Fibroblast of the conjunctiva (primary cell): ENCODE results near the gene UBE2H.

Source experiments
- DNase-seq: peaks from one replicate; pipeline ENCODE4 v3.0.0-alpha.2; 2010; ENCODE audit warnings: low read depth

UBE2H gene

DNA sequence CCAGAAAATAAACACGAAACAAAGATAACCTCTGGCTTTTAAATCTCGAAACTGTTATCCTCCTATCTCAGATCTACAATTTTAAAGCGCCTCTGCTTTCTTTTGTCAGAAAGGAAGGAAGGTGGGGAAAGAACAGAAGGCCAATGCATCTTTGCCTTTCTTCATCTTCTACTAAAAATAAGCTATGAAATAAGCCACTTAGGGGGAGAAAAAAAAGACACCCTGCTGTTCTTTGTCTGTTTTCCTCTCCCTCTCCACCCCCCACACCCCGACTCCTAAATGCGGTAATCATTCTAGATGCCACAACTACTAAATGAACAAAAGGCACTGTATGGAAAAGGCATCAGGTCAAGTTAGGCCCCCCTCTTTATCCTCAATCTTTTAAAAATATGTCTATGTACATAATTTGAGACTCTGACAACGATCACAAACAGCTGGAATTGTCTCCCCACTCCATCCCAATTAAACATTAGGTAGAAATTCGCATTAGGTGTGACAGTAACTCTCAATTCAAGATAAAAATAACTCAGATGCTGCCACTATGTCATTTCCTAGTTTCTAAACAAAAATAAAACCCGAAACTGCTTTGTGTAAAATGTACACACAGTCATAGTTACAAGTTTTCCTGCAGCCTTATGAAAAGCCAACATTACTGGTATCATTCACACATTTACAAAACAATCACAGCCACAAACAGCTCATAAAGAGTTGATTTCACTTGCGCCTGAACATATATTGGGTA is 2.4 kb downstream of the UBE2H start:
- no peak for DNase-seq

DNA sequence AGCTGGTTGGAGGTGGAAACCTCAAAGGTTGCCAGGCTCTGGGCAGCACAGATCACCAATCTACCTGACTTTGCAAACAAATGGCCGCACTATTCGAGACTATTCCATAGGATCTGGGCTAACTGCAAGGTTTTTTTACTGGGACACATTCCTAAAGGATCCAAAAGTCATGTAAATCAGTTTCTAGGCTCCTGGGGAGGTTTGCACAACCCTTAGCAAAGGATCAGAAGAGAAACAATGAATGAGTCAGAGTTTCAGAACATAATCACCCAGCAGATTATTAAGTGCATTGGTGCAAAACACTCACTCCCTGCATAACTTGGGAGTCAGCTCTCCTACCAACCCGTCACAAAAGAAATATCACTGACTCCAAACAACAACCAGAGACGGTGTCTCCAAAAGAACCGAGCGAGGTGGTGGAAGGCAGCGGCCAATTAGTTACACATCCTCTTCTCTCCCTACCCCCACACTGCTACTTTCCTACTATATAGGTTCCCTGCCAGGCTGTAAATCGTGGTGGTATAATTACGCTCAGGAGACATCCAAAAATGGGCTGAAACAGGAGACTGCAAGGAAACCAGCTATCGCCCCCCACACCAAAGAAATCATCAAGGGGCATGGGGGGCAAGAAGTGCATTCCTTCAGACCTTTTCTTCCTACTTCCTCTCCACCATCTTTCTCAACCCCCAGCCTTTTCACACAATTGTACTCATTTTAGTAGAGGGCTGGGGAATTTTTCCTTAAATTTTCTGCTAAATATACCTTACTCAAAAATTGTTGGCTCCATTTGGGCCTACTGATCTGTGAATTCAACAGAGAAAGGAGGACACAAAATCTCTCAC is 3.2 kb downstream of the UBE2H start:
- peak; percentile 74 for DNase-seq

DNA sequence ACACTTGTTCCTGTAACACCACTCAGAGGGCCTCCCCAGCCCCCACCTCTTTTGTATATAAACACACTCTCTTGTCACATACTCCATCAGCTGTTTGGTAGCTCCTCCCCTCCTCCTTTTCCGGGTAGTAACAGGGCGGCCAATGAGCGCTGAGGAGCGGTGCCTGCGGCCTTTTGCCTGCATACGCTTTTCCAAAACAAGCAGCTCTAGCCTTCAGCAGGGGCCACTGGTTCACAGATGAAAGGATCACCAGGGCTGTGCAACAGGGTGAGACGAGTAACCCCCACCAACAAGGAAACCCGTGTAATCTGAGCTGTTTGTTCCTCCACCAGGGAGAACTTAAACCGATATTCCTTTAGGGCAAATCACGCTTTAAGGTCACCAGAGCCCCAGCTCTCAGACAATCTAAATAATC is 3.9 kb downstream of the UBE2H start:
- peak; percentile 95 for DNase-seq

DNA sequence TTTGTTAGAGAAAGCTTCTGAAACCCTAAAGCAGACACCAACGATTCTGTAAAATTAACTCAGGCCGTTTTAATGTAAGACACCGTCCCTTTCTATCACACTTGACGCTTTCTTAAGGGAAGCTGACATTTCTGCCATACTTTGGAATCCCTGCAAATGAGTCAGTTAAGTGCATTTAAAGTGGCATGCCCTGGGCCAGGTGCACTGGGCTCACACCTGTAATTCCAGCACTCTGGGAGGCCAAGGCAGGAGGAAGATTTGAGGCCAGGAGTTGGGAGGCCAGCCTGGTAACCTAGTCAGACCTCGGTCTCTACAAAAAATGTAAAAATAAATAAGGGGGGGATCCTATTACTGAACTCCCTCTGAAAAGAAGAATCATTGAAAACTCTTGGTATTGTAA is 4.4 kb downstream of the UBE2H start:
- DNase-seq, result no peak

DNA sequence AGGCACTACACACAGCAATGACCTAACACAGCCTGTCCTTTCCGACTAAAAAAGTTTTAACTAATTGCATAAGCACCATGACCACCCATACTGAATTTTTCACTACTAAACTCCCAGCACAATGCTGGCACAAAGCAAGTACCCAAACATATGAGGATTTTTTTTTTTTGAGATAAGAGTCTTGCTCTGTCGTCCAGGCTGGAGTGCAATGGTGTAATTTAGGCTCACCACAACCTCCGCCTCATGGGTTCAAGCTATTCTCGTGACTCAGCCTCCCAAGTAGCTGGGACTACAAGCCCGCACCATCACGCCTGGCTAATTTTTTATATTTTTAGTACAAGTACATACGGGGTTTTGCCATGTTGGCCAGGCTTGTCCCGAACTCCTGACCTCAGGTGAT is 5.1 kb downstream of the UBE2H start:
- no peak for DNase-seq

DNA sequence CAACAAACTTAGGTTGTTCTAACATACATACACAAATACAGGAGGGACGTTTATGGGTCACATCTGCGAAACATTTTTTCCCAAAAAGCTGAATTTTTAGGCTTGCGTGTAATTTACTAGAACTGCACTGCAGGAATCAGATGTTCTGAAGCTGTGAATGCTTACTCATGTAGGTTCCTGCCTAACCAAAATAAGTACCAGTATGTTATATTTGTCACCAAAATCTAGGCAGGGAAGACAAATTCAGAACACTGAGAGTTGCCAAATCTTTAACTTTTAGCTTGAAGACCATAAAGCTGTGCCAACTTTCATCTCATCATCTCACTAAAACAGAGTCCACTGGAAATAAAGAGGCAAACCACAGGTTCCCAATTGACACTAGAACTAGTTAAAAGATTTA is 5.7 kb downstream of the UBE2H start:
- no peak for DNase-seq

DNA sequence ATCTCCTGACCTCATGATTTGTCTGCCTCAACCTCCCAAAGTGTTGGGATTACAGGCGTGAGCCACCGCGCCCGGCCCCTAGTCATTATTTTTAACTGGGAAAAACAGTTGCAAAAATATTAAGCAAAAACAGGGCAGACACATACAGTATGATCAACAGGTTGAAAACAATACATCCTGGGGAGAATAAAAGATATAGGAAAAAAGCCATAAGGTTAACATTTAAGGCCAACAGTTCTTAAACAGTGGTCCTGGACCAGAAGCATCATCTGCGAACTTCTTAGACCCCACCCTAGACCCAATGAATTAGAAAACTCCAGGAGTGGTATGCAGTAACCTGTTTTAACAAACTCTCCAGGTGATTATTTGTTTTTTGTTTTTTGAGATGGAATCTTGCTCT is 6.5 kb downstream of the UBE2H start:
- DNase-seq, result no peak

DNA sequence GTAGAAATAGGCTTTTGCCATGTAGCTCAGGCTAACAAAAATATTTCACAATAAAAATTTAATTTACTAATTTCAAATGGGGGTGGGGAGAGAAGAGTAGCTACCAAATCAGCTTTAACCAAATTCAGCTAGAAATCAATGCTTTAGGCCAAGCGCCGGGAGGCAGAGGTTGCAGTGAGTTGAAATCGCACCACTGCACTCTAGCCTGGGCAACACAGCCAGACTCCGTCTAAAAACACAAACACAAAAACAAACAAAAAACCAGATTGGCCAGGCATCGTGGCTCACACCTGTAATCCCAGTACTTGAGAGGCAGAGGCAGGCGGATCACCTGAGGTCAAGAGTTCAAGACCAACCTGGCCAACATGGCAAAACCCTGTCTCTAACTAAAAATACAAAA is 9.4 kb downstream of the UBE2H start:
- DNase-seq, result no peak

DNA sequence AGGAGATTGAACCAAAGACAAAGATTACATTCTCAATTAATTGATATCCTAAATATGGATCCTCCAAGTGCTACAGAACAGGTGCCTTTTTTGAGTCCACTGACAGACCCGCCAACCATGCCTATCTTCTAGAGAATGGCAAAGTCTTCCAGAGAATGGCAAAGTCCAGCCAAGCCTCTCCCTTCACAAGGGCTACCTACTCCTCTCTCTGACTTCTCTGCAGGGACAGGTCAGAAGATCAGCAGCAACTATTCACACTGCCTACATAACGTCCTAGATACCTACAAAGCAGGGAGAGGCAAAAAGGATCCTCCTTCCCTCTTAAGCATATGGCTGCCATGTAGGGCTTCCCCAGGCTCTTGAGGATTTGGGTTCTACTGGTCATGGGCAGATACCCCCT is 12.4 kb downstream of the UBE2H start:
- DNase-seq, result no peak

DNA sequence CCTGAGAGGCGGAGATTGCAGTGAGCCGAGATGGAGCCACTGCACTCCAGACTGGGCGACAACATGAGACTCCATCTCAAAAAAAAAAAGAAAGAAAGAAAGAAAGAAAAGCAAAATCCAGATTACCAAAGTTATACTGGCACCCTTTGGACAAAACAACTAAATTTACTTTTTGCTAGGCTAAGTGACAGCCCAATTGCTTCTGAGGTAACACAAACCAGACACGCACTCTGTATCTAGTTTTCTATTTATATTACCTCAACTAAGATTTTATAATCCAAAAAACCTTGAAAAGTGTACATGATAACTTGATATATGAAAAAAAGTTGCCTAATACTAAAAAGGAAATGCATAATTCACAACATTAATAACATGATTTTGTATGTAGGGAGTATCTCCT is 12.9 kb downstream of the UBE2H start:
- DNase-seq, result no peak

DNA sequence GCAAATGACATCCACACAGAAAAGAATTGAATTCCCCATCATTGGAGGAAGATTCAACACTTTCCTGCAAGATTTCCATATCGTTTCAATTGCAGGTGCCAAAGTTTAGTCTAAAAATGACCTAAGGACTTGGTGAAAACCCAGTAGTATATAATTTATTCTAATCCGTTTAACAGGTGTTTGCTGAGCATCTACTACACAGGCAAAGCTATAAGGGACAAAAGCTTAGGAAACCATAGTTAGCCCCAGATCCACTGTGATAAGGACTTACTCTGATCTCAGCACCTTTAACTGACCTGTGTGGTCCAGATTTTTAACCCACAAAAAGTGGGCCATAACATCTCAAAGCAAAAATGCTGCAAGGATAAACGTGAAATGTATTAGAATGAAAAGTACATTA is 19.1 kb downstream of the UBE2H start:
- DNase-seq, result no peak

DNA sequence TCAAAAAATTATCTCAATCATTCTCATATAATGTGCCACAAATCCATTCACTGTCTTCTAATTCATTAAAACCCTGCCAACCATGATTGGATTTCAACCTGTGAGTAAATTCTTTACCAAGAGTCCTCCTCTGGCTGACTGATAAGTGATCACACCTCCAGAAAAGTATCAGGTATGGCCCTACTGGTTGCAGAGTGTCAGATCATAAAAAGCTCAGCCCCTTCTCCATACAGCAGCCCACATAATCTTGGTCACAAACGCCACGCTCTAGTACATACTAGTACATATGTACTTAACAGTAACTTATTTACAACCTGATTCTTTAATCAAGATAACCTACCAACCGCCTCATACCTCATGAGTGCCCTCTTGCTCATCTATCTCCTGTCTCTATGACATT is 26.1 kb downstream of the UBE2H start:
- DNase-seq, result no peak

DNA sequence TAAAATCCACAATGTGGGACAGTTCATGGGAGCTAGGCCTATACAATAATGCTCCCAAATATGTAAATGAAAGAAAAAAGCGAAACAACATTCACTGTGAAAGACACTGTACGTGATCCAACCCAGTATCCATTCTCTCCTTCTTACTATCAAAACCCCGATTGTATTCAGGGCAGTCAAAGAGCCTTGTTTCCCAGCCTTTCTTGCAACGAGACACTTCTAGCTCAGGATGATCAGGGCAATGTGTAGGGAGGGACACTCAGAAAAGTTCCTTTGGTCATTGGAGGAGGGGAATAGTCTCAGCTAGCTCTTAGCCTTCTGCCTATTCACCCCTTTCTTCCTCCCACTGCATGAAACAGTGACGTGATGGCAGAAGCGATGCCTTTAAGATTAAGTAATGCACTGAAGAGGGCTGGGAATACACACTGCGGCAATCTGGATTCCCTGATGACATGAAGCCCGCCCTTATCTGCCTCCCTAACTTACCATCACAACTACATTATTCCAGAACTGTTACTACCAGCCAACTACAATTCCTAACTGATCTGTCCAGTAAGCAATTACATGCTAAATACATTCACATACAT is 27.3 kb downstream of the UBE2H start:
- DNase-seq, result peak; percentile 12

DNA sequence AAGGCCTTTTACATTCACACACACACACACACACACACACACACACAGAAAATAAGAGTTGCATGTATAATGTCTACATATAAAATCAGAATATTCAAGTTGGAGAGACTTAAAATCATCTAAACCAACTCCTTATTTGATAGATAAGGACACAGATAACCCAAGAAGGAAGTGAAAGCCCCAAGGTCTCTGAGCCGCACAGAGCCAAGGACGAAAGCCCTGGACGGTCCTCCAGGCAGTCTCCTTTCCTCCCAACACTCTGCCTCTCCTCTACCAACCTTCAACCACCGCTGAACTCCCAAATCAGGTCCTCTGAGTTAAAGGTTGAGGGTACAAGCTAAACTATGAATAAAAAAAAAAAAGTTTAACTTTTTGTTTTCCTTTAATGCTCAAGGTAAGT is 28.2 kb downstream of the UBE2H start:
- DNase-seq, result no peak

DNA sequence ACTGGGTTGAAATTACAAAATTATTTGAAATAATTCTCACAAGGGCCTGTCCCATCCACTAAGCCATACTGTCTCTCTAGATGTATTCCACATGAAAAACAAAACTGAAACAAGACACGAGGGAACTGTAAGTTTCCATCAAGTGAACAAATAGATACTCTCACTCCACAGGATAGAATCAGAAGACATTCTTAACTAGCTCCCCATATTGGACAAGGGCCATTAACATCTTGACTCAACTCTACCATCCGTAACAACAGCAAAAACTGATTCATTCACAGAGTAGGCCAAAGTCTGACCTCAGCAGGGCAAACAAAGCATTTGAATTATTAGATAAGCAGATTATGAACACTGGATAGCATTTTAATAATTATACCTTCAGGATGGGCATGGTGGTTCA is 29.1 kb downstream of the UBE2H start:
- DNase-seq, result peak; percentile 55

DNA sequence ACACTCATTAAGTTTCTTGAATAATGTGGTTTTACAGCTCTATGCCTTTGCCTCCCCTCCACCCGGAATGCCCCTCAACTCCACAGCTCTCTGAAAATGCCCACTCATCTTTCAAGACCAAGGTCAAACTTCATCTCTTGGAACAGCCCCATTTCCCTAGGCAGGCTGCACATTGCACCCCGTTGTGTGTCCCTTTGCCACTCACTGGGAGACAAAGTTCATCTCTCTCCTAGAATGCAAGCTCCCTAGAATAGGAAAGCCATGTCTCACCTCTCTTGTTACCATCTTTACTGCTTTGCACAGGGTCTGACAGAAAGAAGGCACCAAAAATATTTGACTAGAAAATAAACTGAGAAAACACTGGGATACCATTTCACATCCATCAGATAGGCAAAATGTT is 33.3 kb downstream of the UBE2H start:
- DNase-seq, result no peak

DNA sequence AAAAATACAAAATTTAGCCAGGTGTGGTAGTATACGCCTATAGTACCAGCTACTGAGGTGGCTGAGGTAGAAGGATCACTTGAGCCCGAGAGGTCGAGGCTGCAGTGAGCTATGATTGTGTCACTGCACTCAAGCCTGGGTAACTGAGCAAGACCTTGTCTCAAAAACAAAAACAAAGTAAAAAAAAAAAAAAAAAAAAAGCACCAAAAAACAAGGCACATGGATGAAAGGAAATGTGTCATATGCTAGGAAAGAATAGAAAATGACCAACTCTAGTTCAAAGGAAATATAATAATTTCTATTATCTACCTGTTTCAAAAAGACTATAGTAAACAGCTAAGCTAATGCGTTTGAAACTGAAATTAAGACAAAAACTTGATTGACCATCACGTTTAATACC is 33.8 kb downstream of the UBE2H start:
- no peak for DNase-seq

DNA sequence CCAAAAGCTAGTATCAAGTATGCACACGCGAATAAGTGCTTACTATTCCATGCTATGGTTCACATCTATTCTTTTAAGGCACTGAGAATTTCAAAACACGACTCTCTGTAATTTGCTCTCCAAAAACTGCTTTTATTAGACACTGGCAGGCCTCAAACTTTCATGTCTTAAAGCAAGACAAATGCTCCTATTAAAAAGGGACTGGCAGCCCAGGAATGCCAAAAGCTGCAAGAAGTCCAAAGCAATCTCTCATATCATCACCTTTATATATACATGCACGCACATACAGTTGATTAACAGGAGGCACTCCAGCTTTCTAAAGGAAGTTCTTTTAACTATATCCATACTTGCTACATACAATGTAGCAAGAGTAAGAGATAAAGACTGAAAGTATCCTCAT is 34.8 kb downstream of the UBE2H start:
- no peak for DNase-seq

DNA sequence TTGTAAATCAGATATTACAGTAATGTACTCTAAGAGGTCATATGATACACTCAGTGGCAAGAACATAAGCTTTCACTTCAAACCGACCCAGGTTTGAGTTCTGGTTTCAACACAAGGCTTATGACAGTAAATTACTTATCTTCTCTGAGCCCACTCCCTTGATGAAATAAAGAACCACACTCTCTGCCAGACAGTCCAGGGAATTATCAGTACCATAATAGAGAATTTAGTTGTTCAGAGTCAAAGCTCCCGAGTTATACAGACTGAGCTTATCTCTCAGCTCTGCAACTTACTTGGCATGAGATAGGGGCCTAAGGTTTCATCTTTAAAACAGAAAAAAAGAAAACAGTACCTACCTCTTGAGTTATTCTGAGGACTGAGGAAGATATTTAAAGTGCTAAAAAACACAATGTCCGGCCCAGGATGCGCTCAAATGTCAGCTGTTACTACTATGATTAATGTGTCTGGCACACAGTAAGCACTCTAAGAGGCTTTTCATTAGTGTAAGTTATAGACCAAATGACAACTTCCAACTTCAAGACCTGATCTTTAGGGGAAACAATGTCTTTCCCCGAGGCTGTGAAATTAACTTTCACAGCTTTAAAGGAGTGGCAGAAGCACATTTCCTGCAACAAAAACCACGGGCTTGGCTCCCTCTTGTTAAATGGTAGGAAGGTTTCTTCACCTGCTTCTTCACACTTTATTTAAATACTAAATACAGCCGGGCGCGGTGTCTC is 38.1 kb downstream of the UBE2H start:
- DNase-seq, result no peak

DNA sequence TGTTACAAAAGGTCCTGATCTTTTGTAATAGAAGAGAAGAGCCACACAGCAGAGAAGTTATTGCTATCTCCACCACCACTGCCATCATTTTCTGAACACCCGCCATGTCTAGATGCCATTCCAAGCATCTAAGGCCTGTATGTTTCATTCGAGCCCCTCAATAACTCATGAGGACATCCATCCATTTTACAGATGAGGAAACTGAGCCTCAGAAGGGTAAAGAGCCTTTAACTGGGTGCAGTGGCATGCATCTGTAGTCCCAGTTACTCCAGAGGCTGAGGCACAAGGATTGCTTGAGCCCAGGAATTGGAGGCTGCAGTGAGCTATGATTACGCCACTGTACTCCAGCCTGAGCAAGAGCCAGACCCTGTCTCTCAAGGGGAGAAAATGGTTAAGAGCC is 39.3 kb downstream of the UBE2H start:
- no peak for DNase-seq

DNA sequence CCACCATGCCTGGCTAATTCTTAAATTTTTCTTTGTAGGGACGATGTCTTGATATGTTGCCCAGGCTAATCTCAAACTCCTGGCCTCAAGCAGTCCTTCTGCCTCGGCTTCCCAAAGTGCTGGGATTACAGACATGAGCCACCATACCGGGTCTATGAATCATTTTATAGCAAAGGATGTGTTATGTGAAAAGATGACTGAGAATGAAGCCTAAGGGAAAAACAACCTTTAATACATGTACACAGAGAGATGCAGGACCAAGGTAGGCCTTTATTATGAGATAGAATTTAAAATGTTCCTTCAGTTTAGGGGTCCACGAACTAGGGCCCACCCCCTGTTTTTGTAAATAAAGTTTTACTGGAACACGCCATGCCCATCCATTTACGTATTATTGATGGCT is 41.0 kb downstream of the UBE2H start:
- DNase-seq, result no peak

DNA sequence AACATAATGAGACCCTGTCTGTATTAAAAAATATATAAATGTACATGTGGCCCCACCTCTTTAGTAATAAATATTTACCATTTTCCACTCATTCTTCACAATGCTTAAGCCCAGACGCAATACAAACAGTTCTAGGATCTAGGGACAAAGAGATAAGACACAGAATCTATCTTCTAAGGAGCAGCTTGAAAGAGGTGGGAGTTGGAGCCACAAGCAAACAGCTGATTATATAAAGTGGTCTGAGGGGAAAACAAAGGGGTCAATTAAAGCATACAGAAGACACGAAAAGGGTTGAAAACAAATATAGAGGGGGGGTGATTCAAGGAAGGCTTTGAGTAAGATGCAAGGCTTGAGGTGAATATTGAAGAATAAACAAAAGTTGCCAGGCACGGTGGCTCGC is 43.1 kb downstream of the UBE2H start:
- no peak for DNase-seq

DNA sequence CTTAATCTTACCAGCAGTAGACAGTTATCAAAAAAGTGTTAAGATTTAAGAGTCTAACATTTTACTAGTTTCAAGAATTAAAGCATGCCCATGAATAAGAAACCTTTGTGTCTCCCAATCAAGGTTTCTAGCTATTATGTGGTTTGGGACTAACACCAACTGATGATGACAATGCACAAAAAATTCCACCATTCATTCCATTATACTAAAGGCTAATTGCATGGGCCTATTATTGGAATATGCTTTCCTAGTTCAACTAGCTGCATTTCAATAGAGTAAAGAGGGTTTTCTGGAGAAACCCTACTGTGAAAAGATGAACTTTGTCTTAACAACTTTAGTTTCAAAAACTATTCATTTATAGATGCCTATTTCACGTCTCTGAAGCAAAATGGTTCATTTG is 44.6 kb downstream of the UBE2H start:
- no peak for DNase-seq
